LNCaP clone FGC (cell line): ENCODE measurements around the gene FKRP.

ENCODE experiments used
- DNase-seq: peaks from one replicate; pipeline ENCODE4 v3.0.0-alpha.2; 2011; ENCODE audit warnings: low read depth
- H3K4me3 ChIP-seq: 2 replicates; pipeline ENCODE4 v1.5.1; 2011; ENCODE audit warnings: mild to moderate bottlenecking, low read depth, low read length, control low read depth
- TF ChIP-seq, protein P1 (sequence below): IDR thresholded peaks from 2 replicates; pipeline ENCODE4 v1.5.1; 2012; ENCODE audit warnings: mild to moderate bottlenecking; ENCODE audit not compliant: control insufficient read depth, insufficient read depth; ENCODE audit errors: extremely low read depth

The FKRP gene

DNA sequence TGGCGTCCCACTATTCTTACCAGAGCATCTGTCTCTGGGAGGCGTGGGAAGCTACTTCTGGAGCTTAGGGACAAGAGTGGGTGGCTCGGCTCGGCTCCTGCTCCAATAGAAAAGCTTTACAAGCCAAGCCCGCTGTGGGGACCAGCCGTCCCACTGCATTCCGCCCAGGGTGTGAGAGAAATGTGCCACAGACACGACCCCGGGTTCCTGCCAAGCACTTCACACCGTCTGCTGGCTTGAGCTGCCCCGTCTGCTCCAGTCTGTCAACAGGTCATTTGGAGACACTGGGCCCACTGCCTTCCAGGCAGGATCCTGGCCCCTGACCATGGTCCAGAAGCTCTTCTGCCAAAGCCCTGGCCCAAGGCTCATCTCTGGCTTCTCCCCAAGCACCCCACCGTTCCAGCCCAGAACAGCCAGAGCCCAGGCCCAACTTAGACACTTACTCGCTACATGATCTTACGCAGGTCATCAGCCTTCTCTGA, 6.5 kb upstream of the FKRP start:
- TF ChIP-seq, protein P1, sequence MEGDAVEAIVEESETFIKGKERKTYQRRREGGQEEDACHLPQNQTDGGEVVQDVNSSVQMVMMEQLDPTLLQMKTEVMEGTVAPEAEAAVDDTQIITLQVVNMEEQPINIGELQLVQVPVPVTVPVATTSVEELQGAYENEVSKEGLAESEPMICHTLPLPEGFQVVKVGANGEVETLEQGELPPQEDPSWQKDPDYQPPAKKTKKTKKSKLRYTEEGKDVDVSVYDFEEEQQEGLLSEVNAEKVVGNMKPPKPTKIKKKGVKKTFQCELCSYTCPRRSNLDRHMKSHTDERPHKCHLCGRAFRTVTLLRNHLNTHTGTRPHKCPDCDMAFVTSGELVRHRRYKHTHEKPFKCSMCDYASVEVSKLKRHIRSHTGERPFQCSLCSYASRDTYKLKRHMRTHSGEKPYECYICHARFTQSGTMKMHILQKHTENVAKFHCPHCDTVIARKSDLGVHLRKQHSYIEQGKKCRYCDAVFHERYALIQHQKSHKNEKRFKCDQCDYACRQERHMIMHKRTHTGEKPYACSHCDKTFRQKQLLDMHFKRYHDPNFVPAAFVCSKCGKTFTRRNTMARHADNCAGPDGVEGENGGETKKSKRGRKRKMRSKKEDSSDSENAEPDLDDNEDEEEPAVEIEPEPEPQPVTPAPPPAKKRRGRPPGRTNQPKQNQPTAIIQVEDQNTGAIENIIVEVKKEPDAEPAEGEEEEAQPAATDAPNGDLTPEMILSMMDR: no peak

DNA sequence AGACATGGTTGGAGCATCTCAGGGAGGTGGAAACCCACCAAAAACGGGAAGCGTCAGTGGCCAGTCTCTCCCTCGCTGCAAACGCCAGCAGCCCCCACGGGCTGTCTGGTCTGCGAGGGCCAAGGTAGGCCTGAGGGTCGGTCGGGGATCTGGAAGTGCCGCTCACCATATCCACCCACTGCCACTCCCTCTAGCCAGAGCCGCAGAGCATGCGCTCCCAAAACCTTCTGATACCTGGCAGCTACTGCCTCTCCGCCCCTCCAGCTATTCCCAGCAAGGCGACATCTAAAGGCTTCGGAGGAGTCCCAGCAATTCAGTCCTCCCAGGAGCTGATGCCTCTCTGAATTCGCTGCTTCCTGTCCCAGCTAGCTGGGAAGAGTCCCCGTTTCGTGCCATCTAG, 4.4 kb upstream of the FKRP start:
- H3K4me3 ChIP-seq: no peak overlapping the region
- no peak for DNase-seq
- TF ChIP-seq, protein P1: no peak

More for the DNA sequence above, 6.5 kb upstream of the FKRP start:
- H3K4me3 ChIP-seq: no peak overlapping the region
- no peak for DNase-seq

DNA sequence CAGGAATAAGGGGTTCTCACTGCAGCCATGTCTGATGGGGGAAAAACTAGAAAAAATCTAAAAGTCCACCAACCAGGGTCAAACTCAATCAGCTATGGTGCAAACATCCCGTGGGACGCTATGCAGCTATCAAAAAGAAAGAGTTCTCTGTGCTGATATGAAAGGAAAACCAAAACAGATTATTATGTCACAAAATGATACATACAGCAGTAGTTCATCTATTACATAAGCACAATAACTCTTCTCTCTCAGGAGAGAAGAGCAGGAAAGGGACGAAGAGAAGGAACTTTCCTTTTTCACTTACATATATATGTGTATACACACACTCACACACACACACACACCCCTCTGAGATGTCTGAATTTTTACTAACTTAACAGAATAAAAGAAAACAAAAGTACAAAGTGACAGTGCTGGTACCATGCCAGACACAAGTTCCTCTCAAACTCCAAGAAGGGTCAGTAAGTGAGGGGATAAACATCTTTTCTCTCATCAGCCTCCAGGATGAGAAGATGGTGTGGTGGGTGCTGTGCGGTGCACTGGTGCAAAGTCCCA, 2.9 kb upstream of the FKRP start:
- H3K4me3 ChIP-seq: no peak overlapping the region

DNA sequence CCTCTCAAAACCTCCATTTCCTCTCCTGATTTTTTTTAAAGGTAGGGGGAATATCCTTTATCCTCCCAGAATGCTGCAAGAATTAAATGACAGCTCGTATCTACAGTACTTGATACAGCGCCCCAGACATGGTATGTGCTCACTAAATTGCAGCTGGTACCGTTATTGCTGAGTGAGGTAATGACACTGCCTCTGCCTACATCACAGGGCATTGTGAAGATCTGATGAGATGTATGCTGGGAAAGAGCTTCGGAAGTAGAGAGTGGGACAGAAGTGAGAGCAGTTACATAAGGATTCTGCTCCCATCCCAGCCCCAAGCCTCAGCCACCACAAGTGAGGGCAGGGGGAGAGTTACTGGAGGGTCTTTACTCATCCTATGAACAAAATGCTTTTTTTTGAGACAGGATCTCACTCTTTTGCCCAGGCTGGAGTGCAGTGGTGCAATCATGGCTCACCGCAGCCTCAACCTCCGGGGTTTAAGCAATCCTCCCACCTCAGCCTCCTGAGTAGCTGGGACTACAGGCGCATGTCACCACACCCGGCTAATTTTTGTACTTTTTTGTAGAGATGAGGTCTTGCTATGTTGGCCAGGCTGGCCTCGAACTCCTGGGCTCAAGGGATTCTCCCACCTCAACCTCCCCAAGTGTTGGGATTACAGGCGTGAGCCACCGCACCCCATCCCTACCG, 1.7 kb upstream of the FKRP start:
- peak overlapping the region; percentile 81 for H3K4me3 ChIP-seq
- DNase-seq: no peak

More for the DNA sequence above, 2.9 kb upstream of the FKRP start:
- TF ChIP-seq, protein P1: no peak
- no peak for DNase-seq

DNA sequence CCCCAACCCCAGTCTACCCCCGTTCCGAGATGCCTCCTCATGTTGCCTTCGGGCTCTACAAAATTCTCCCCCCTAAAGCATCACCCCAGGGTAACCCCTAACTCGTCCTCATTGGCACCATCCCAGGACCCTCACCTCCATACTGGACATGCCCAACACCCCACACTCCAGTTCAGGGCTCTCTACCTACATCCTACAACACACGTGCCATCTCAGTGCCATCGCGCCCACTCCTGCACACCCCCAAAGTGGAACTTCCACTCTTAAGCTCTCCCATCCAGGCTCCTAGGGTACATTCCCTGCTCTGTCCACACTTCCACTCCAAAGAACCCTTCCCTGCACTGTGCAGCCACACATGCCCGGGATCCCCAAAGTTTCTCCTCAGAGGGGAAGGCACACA, 827 bp upstream of the FKRP start:
- H3K4me3 ChIP-seq: peak overlapping the region; percentile 81
- DNase-seq: no peak
- TF ChIP-seq, protein P1: no peak

More for the DNA sequence above, 1.7 kb upstream of the FKRP start:
- TF ChIP-seq, protein P1: no peak

DNA sequence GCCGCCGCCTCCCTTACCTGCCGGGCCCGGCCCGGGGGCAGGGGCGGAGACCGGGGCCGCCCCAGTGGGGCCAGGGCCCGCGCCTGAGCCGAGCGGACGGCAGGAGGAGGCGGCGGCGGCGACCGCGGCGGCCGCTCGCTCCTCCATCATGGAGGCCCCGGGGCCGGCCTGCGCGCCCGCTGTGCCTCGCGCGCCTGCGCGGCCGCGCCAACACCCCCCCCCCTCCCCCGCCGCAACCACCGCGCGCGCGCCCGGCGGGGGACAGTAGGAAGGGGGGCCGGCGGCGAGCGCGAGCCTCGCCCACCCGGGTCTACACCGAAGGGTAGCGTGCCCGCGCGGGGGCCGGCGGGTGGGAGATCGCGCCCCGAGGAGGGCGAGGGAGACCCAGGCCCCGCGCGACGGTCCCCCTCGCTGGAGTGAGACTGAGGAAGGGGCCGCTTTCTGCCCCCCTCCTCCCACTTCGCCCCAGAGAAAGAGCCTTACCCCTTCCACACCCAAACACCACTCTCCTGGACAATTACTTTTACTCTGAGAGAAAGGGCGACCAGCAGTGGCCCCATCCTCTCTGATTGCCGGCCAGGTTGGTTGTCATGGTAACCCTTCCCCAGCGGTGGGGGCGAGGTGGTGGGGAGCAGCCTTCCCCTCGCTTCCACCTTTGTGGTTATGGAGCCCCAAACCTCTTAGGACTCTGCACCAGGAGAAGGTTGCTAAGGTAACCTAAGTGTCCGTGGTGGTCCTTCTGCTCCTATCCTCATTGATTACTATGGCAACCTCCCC, 612 bp downstream of the FKRP start, which contains the start of gene STRN4:
Gene STRN4, minus strand, starts transcription at position 170 of the 777 bp plus-strand sequence. Its CDS starts 20 bp downstream, at position 150.
- TF ChIP-seq, protein P1: no peak
- H3K4me3 ChIP-seq: peak within 1 kb of the TSS; percentile 81
- DNase-seq: no peak
